ENCODE results near the gene CA10. TPM values are rescaled to one million over a fixed set of nuclear protein-coding genes. Genes with fewer than 3 reads are reported as not detected.

The CA10 gene
- total RNA-seq, 6 experiments from 2014 or later: not detected

DNA sequence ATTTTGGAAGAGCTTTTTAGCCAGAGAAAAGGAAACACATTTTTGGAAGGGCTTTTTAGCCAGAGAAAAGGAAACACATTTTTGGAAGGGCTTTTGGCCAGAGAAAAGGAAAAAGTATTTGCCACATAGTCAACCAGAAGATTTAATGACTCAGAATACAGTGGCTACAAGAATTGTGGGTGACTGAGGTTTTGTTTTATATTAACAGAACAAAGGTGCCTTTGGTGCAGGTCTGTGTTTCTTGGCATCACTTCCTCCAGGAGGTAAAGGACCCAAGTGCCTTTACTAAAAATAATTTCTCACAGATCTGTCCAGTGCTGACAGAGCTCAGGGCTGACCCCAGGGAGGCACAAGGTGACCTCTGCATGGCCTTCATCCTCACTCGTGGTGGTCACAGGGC, 363.1 kb downstream of the CA10 start:
- ATAC-seq: no peak
- Histone ChIP-seq H3K4me3 (no peak overlapping the region), H3K9me3 (no peaks in the 10 kb centered on the region), H3K27me3 (no peaks in the 10 kb centered on the region), H3K36me3 (no peaks in the 10 kb centered on the region), H3K27ac (no peak overlapping the region), H3K4me1 (no peaks in the 10 kb centered on the region)
- intact Hi-C loops (cut with DNase I): no loop called here
- WGBS (ENCODE audit: insufficient coverage, low coverage, low lambda C conversion rate, missing lambda C conversion rate): 36% methylated on average over 1 of the region's 1 CpG
- DNase-seq: no peak
- TF ChIP-seq, protein P1, sequence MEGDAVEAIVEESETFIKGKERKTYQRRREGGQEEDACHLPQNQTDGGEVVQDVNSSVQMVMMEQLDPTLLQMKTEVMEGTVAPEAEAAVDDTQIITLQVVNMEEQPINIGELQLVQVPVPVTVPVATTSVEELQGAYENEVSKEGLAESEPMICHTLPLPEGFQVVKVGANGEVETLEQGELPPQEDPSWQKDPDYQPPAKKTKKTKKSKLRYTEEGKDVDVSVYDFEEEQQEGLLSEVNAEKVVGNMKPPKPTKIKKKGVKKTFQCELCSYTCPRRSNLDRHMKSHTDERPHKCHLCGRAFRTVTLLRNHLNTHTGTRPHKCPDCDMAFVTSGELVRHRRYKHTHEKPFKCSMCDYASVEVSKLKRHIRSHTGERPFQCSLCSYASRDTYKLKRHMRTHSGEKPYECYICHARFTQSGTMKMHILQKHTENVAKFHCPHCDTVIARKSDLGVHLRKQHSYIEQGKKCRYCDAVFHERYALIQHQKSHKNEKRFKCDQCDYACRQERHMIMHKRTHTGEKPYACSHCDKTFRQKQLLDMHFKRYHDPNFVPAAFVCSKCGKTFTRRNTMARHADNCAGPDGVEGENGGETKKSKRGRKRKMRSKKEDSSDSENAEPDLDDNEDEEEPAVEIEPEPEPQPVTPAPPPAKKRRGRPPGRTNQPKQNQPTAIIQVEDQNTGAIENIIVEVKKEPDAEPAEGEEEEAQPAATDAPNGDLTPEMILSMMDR (IDR thresholded peaks at IDR 0.05): no peak
- TF ChIP-seq POLR2A (IDR thresholded peaks at IDR 0.05): no peak

DNA sequence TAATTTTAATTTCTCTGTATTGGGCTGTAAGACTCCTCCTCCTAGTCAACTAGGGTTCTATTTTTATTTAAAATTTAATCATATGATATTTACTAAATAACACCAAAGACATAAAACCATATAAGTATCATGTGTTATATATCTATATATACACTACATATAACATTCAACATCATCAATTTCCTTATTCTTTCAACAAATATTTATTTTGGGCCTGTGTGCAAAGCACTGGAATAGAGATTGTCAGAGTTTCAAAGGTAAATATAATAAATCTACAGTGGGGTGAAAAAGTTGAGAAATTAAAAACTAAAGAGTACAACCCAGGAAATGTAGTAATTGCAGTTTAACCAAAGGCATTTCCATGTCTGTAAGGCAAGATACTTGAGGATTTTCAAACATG, 364.0 kb downstream of the CA10 start:
- H3K27me3 ChIP-seq: no peaks in the 10 kb centered on the region
- no peak for DNase-seq
- H3K4me3 ChIP-seq: no peak overlapping the region
- TF ChIP-seq, protein P1 (IDR thresholded peaks at IDR 0.05): no peak
- TF ChIP-seq POLR2A (IDR thresholded peaks at IDR 0.05): no peak
- H3K9me3 ChIP-seq: no peaks in the 10 kb centered on the region
- intact Hi-C loops (cut with DNase I): no loop called here
- no peak overlapping the region for H3K27ac ChIP-seq
- no peak for ATAC-seq
- H3K36me3 ChIP-seq: no peaks in the 10 kb centered on the region
- H3K4me1 ChIP-seq: no peaks in the 10 kb centered on the region

DNA sequence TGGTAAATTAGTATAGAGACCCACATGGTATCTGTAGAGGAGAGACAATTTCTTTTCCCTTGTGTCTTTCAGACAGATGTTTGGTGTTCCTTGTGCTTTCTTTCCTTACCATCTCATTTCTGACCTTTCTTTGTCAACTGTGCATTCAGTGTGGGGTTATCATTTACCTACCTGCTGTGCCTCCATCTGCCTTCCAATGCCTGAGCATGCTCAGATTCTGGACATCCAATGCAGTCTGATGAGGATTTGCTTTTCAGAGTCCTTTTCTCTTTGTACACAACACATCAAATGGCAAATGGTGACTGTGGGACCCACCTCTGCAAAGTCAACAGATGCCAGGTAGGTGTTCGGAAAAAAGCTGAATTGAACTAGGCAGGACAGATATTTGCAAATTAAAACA, 364.8 kb downstream of the CA10 start:
- no peaks in the 10 kb centered on the region for H3K36me3 ChIP-seq
- no peaks in the 10 kb centered on the region for H3K4me1 ChIP-seq
- H3K27me3 ChIP-seq: no peaks in the 10 kb centered on the region
- ATAC-seq (no peak), DNase-seq (no peak)
- 64% methylated on average over 1 of the region's 1 CpG for WGBS (ENCODE audit: insufficient coverage, low coverage, low lambda C conversion rate, missing lambda C conversion rate)
- H3K9me3 ChIP-seq: no peaks in the 10 kb centered on the region
- TF ChIP-seq, protein P1 (IDR thresholded peaks at IDR 0.05): no peak
- TF ChIP-seq POLR2A (IDR thresholded peaks at IDR 0.05): no peak
- H3K4me3 ChIP-seq: no peak overlapping the region
- H3K27ac ChIP-seq: no peak overlapping the region
- intact Hi-C loops (cut with DNase I): no loop called here

DNA sequence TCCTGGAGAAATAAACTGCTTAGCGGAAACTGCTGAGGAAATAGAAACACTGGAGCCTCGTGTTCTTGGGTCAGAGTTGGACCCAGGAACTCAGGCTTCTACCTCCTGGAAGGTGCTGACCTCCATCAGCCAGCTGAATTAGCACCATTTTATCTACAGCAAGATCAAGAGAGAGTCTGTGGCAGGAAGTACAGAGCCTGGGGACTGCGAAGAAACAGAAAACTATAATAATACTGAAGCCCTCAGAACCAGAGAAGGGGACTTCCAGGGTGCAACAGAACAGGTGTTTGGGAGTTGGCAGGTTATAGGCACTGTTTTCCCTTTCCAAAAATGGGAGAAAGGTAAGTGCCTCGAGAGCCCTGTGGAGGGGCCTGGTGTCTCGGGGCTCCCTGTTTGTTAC, 379.7 kb downstream of the CA10 start:
- no peak for DNase-seq
- no peaks in the 10 kb centered on the region for H3K27me3 ChIP-seq
- WGBS (ENCODE audit: insufficient coverage, low coverage, low lambda C conversion rate, missing lambda C conversion rate): 59% methylated on average over 4 of the region's 5 CpGs
- no peak for TF ChIP-seq POLR2A (IDR thresholded peaks at IDR 0.05)
- TF ChIP-seq, protein P1 (IDR thresholded peaks at IDR 0.05): no peak
- H3K9me3 ChIP-seq: no peaks in the 10 kb centered on the region
- ATAC-seq: no peak
- H3K4me1 ChIP-seq: no peaks in the 10 kb centered on the region
- H3K4me3 ChIP-seq: no peak overlapping the region
- H3K27ac ChIP-seq: no peak overlapping the region
- no peaks in the 10 kb centered on the region for H3K36me3 ChIP-seq
- intact Hi-C loops (cut with DNase I): no loop called here

DNA sequence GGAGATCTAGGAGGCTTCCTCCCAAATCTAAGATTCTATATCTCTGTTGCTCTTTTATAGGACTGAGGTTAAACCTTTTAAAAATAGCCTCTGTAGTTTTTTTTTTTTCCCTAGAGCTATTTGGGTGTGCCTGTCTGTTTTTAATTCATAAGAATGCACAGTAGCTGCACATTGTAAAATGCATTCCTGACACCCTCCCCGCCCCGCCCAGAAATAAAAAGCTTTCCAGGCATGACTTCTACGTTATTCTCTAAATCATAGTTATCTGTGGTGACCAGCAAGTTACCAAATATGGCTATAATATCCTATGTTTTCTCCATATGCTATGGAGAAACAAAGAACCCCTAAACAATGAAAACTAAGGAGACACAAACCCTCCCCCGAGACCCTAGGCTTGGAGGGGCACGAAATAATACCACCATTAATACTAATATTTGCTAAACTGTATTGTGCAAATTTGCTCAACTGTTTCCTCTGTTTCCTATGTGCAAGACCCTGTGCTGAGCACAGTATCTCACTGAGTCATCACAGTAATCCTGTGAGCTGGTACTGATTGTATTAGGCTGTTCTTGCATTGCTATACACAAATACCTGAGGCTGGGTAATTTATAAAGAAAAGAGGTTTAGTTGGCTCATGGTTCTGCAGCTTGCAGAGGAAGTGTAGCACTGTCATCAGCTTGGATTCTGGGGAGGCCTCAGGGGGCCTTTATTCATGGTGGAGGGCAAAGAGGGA, 388.3 kb downstream of the CA10 start:
- Histone ChIP-seq H3K36me3 (no peaks in the 10 kb centered on the region), H3K4me1 (no peaks in the 10 kb centered on the region), H3K27me3 (no peaks in the 10 kb centered on the region), H3K27ac (no peak overlapping the region), H3K4me3 (no peak overlapping the region), H3K9me3 (no peaks in the 10 kb centered on the region)
- DNase-seq (no peak), ATAC-seq (no peak)
- TF ChIP-seq, protein P1 (IDR thresholded peaks at IDR 0.05): no peak
- TF ChIP-seq POLR2A (IDR thresholded peaks at IDR 0.05): no peak
- 52% methylated on average over 5 of the region's 5 CpGs for WGBS (ENCODE audit: insufficient coverage, low coverage, low lambda C conversion rate, missing lambda C conversion rate)
- intact Hi-C loops (cut with DNase I): no loop called here

All from right lobe of liver (tissue), 6 donors.